DMS79 (cell line): ENCODE results near the gene PRSS21.

Experiments used
- DNase-seq: peaks from one replicate; lab custom pipeline; 2025; lab: John Stamatoyannopoulos, UW

PRSS21 gene, protein sequence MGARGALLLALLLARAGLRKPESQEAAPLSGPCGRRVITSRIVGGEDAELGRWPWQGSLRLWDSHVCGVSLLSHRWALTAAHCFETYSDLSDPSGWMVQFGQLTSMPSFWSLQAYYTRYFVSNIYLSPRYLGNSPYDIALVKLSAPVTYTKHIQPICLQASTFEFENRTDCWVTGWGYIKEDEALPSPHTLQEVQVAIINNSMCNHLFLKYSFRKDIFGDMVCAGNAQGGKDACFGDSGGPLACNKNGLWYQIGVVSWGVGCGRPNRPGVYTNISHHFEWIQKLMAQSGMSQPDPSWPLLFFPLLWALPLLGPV

GRCh38 chr16:2816751-2817339, at the start of gene PRSS21:
TSS of gene PRSS21 (plus strand) at chr16:2817237. CDS start at chr16:2817269, 32 bp downstream.
- DNase-seq = no peak

GRCh38 chr16:2767891-2768290, 49.1 kb upstream of the PRSS21 start:
- DNase-seq = no peak

- DNase-seq = no peak
Observed at GRCh38 chr16:2768403-2769089, 48.5 kb upstream of the PRSS21 start.

DNA sequence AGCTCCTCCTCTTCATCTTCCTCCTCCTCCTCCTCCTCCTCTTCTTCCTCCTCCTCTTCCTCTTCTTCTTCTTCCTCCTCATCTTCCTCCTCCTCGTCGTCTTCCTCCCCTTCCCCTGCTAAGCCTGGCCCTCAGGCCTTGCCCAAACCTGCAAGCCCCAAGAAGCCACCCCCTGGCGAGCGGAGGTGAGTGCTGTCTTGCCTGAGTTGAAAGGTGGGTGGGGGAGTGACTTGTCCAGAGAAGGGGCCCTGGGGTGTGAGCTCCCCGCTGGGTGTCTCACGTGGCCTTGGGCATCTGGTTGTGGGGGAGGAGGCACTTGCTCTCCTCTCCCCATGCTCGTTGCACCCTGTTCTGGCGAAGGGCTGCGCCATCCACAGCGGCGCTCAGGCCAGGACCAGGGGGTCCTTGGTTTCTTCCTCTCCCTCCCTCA, 47.9 kb upstream of the PRSS21 start:
- no peak for DNase-seq

- DNase-seq = no peak
Observed at GRCh38 chr16:2769675-2770056, 47.4 kb upstream of the PRSS21 start.

DNA sequence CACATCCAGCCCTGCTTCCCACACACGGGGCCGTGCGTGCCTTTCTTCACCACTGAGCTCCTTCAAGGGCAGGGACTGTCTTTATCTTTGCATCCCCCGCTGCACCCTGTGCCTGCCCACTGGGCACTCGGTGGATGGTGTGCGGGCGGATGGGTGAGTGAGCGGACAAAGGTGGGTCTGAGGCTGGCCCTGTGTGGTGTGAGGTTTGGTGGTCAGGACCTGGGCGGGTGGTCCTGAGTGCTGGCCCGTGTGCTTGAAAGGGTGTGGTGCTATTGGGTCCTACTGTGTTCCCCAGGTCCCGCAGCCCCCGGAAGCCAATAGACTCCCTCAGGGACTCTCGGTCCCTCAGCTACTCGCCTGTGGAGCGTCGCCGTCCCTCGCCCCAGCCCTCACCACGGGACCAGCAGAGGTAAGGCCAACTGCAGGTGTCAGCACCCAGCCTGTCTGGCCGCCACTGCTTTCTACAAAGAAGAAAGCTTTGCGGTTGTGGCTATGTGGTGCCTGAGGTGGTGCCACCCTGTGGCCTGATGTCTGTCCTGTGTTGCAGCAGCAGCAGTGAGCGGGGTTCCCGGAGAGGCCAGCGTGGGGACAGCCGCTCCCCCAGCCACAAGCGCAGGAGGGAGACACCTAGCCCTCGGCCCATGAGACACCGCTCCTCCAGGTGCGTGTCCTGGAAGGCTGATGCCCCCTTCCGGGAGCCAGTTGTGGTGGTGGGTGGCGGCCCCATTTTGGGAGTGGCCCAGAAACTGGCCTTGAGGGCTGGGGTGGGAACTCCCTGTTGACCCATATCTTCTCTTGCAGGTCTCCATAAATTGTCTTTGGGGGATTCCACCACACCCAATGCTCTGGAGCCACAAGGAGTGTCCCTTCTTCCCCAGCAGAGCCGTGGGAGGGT, 46.7 kb upstream of the PRSS21 start:
- DNase-seq = no peak

DNA sequence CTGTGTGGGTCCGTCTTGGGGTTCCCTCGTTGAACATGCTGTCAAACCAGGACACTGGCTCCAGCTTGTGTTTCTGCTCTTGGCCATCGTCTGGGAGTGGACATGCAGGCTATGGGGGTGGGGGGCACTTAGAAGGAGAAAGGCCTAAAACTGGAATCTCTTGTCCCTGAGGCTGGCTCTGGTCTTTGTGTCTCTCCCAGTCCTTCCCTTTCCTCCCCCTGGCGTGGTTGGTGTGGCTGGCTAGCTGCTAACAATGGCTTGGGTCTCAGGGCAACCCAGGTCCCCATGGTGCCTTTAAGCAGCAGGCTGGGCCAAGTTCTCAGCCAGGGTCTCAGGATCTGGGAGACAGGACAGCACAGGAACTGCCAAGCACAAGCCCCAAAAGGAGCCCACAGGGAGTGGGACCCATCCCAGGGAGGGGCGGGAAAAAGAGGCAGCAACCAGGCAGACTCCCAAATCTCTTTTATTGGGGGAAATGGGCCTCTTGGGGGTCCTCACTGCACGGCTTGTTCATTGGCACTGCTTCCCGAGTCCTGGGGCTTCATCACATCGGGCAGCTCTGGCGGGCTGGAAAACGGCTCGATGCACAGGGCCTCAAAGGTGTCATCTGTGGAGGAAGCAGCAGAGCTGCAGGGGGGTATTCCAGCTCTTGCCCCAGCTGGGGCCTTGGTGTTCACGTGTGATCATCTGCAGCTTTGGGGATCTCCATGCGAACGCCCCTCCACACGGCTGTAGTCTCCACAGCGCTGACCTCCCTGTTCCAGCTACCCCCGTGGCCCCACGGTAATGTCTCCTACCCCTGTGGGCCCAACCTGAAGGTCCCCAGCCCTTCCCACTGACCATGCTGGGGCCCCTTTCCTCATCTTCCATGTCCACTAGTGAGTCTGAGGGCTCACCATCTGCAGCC, 45.3 kb upstream of the PRSS21 start:
- DNase-seq = no peak

- DNase-seq = no peak
Observed at GRCh38 chr16:2773188-2773968, 43.7 kb upstream of the PRSS21 start.

DNA sequence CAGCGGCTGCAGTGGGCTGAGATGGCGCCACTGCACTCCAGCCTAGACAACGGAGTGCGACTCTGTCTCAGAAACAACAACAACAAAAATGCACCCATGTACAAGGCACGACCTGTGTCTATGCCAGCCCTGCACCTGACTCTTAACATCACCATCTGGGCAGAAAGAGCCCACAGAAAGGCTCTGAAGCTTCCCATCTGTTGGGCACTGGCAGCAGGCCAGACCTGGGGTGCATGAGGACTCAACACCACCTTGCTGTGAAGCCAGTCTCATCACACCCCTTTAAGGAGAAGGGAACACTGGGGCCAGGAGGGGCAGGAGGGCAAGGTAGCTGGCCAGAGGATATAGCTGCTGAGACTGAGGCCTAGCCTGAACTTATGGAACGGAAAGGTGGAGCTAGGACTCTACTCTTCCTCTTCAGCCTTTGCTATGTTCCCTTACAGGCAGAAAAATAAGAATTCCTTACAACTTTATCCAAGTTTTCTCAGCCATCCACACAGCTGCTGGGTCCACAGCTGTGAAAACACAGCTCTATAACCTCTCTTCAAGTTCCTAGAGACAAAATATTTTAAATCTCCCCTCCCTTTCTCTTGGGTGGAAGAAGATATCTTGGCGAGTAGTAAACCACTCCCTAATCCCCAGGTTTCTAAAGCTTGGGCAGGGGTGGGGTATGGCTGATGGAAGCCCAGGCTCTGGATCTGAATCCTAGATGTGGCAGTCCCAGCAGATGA, 42.7 kb upstream of the PRSS21 start:
- DNase-seq = no peak

DNA sequence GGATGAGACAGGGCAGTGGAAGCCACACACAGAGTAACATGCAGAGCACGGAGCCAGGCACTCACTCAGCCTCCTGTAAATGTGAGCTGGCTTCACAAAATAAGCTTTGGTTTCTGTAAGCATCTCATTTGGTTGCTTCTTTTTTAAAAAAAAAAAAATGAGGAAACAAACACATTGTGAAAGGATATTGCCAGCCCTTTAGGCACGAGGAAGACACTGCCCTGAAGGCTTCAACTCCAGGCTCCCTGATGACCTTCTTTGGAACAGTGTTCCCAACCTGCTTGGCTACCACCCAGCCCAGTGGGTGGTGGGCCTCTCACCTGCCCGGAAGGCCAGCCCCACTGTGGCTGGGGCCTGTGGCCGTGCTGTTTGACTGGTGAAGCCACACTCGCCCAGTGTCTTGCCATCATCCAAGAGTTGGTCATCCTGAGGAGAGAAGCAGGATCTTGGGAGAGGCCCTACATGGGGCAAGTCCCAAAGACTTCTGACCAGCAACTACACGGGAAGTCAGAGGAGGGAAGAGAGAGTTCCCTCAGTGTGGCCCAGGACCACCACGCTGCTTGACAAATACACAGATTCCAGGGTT, 41.8 kb upstream of the PRSS21 start:
- DNase-seq = no peak

- DNase-seq = no peak
Observed at GRCh38 chr16:2775765-2776499, 41.1 kb upstream of the PRSS21 start.

DNA sequence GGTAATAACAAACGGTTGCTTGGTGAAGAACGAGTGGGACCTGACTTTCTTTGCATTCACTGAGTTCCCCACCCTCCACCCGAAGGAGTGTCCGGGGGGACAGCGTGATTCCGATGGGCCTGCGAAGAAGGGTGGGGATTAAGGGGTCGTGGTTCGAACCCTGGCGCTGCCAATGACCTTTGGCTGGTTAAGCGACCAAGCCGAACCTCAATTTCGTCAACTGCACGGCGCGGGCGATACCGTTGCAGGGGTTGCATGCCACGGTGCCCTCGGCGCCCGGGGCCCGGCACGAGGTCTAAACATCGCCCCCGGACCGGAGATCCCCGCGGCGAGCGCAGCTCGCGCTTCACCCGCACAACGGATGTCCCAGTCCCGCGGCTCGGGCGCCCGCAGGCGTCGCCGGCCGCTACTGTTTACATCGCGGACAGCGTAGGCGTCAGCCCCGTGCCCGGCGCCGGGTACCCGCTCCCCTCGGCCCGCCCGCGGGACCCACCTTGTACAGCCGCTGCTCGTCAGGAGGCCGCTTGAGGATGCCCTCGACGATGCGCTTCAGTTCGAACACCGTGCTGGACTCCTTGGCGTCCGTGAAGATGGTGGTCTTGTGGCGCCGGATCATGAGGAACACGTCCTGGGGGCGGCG, 40.4 kb upstream of the PRSS21 start:
- no peak for DNase-seq

DNA sequence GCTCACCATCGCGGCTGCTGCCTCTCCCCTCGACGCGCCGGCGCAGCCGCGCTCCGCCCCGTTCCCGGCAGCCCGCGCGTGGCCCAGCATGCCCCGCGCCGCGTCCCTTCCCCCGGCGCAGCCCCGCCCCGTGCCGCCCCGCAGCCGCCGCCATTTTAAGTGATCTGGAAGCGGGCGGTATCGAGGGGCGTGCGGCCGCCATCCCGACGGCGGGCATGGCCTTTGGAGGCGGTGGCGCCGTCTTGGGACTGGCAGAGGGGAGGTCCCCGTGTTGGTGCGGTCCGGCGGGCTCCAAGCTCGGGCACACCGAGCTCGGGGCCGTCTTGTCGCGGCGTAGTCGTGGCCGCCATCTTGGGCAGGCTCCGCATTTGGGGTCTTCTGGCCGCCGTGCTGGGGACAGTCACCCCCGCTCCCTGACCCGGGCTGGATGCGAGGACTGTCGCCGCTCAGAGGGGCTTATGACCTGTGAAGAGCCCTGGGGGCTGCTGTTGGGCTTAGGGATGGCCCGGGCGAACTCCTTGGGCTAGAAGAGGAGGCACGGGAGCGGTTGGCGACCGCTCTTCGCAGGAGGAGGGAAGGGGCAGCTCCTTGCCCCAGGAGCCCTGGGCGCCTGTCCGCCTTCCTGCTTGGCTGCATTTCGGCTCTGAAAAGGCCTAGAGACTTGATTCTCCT, 39.7 kb upstream of the PRSS21 start, which contains the start of gene ELOB:
ELOB (minus strand) TSS at position 50 of the 672 bp plus-strand sequence; CDS start at position 9, 41 bp downstream.
- DNase-seq = peak; percentile 66

- DNase-seq = no peak
Observed at GRCh38 chr16:2777903-2778629, 39.0 kb upstream of the PRSS21 start.

DNA sequence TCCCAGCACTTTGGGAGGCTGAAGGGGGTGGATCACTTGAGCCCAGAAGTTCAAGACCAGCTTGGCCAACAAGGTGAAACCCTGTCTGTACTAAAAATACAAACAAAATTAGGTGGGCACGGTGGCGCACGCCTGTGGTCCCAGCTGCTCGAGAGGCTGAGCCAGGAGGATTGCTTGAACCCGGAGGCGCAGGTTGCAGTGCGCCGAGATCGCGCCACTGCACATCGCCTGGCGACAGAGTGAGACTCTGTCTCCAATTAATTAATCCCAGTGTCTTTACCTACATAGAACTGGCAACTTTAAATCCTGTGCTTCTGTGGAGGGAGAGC, 38.4 kb upstream of the PRSS21 start:
- DNase-seq = no peak

- DNase-seq = no peak
Observed at GRCh38 chr16:2779151-2779920, 37.7 kb upstream of the PRSS21 start.
